ENCODE measurements around the gene CADM2.

Gene CADM2

GRCh38 chr3:85560088-85560785 is 601.4 kb downstream of the CADM2 start:
- H3K9ac ChIP-seq (ENCODE audit: low read depth, low read length), result no peak overlapping the region
- H3K4me3 ChIP-seq (ENCODE audit: low read length), result no peak overlapping the region
- H3K27ac ChIP-seq (ENCODE audit: low read length), result no peak overlapping the region
- no peaks in the 10 kb centered on the region for H3K9me3 ChIP-seq (ENCODE audit: insufficient read depth, low read depth, low read length)
- H3K4me1 ChIP-seq (ENCODE audit: insufficient read depth, low read length), result no peaks in the 10 kb centered on the region
- H3K36me3 ChIP-seq (ENCODE audit: insufficient read depth, low read depth, low read length), result no peaks in the 10 kb centered on the region
- H3K27me3 ChIP-seq (ENCODE audit: insufficient read depth, low read length), result no peaks in the 10 kb centered on the region

- no peak overlapping the region for H3K27ac ChIP-seq (ENCODE audit: low read length)
- H3K9ac ChIP-seq (ENCODE audit: low read depth, low read length), result no peak overlapping the region
- H3K4me3 ChIP-seq (ENCODE audit: low read length), result no peak overlapping the region
- no peaks in the 10 kb centered on the region for H3K36me3 ChIP-seq (ENCODE audit: insufficient read depth, low read depth, low read length)
- no peaks in the 10 kb centered on the region for H3K27me3 ChIP-seq (ENCODE audit: insufficient read depth, low read length)
- no peaks in the 10 kb centered on the region for H3K9me3 ChIP-seq (ENCODE audit: insufficient read depth, low read depth, low read length)
- no peaks in the 10 kb centered on the region for H3K4me1 ChIP-seq (ENCODE audit: insufficient read depth, low read length)
Observed at GRCh38 chr3:85567071-85567676, 608.4 kb downstream of the CADM2 start.

- H3K9ac ChIP-seq (ENCODE audit: low read depth, low read length), result no peak overlapping the region
- no peak overlapping the region for H3K27ac ChIP-seq (ENCODE audit: low read length)
- no peaks in the 10 kb centered on the region for H3K4me1 ChIP-seq (ENCODE audit: insufficient read depth, low read length)
- H3K36me3 ChIP-seq (ENCODE audit: insufficient read depth, low read depth, low read length), result no peaks in the 10 kb centered on the region
- no peaks in the 10 kb centered on the region for H3K27me3 ChIP-seq (ENCODE audit: insufficient read depth, low read length)
- H3K9me3 ChIP-seq (ENCODE audit: insufficient read depth, low read depth, low read length), result no peaks in the 10 kb centered on the region
- no peak overlapping the region for H3K4me3 ChIP-seq (ENCODE audit: low read length)
Observed at GRCh38 chr3:85570819-85571218, 612.0 kb downstream of the CADM2 start.

GRCh38 chr3:85571835-85572234 is 613.0 kb downstream of the CADM2 start:
- H3K36me3 ChIP-seq (ENCODE audit: insufficient read depth, low read depth, low read length), result no peaks in the 10 kb centered on the region
- H3K27ac ChIP-seq (ENCODE audit: low read length), result no peak overlapping the region
- no peaks in the 10 kb centered on the region for H3K4me1 ChIP-seq (ENCODE audit: insufficient read depth, low read length)
- no peaks in the 10 kb centered on the region for H3K9me3 ChIP-seq (ENCODE audit: insufficient read depth, low read depth, low read length)
- H3K4me3 ChIP-seq (ENCODE audit: low read length), result no peak overlapping the region
- H3K27me3 ChIP-seq (ENCODE audit: insufficient read depth, low read length), result no peaks in the 10 kb centered on the region
- no peak overlapping the region for H3K9ac ChIP-seq (ENCODE audit: low read depth, low read length)

- H3K9ac ChIP-seq (ENCODE audit: low read depth, low read length), result no peak overlapping the region
- H3K27ac ChIP-seq (ENCODE audit: low read length), result no peak overlapping the region
- no peaks in the 10 kb centered on the region for H3K9me3 ChIP-seq (ENCODE audit: insufficient read depth, low read depth, low read length)
- H3K4me1 ChIP-seq (ENCODE audit: insufficient read depth, low read length), result no peaks in the 10 kb centered on the region
- no peaks in the 10 kb centered on the region for H3K36me3 ChIP-seq (ENCODE audit: insufficient read depth, low read depth, low read length)
- H3K4me3 ChIP-seq (ENCODE audit: low read length), result no peak overlapping the region
- H3K27me3 ChIP-seq (ENCODE audit: insufficient read depth, low read length), result no peaks in the 10 kb centered on the region
Observed at GRCh38 chr3:85572426-85572825, 613.6 kb downstream of the CADM2 start.

- no peak overlapping the region for H3K4me3 ChIP-seq (ENCODE audit: low read length)
- H3K4me1 ChIP-seq (ENCODE audit: insufficient read depth, low read length), result no peaks in the 10 kb centered on the region
- H3K9me3 ChIP-seq (ENCODE audit: insufficient read depth, low read depth, low read length), result no peaks in the 10 kb centered on the region
- H3K27me3 ChIP-seq (ENCODE audit: insufficient read depth, low read length), result no peaks in the 10 kb centered on the region
- H3K36me3 ChIP-seq (ENCODE audit: insufficient read depth, low read depth, low read length), result no peaks in the 10 kb centered on the region
- H3K27ac ChIP-seq (ENCODE audit: low read length), result no peak overlapping the region
- H3K9ac ChIP-seq (ENCODE audit: low read depth, low read length), result no peak overlapping the region
Observed at GRCh38 chr3:85572978-85573377, 614.2 kb downstream of the CADM2 start.

GRCh38 chr3:85574006-85574705 is 615.4 kb downstream of the CADM2 start:
- H3K9ac ChIP-seq (ENCODE audit: low read depth, low read length), result no peak overlapping the region
- H3K9me3 ChIP-seq (ENCODE audit: insufficient read depth, low read depth, low read length), result no peaks in the 10 kb centered on the region
- H3K27ac ChIP-seq (ENCODE audit: low read length), result no peak overlapping the region
- H3K4me1 ChIP-seq (ENCODE audit: insufficient read depth, low read length), result no peaks in the 10 kb centered on the region
- H3K4me3 ChIP-seq (ENCODE audit: low read length), result no peak overlapping the region
- no peaks in the 10 kb centered on the region for H3K36me3 ChIP-seq (ENCODE audit: insufficient read depth, low read depth, low read length)
- H3K27me3 ChIP-seq (ENCODE audit: insufficient read depth, low read length), result no peaks in the 10 kb centered on the region

GRCh38 chr3:85576091-85576690 is 617.4 kb downstream of the CADM2 start:
- Histone ChIP-seq H3K4me1 (ENCODE audit: insufficient read depth, low read length) (no peaks in the 10 kb centered on the region), H3K9me3 (ENCODE audit: insufficient read depth, low read depth, low read length) (no peaks in the 10 kb centered on the region), H3K27me3 (ENCODE audit: insufficient read depth, low read length) (no peaks in the 10 kb centered on the region), H3K4me3 (ENCODE audit: low read length) (no peak overlapping the region), H3K27ac (ENCODE audit: low read length) (no peak overlapping the region), H3K36me3 (ENCODE audit: insufficient read depth, low read depth, low read length) (no peaks in the 10 kb centered on the region), H3K9ac (ENCODE audit: low read depth, low read length) (no peak overlapping the region)

GRCh38 chr3:85576697-85577200 is 618.0 kb downstream of the CADM2 start:
- Histone ChIP-seq H3K4me1 (ENCODE audit: insufficient read depth, low read length) (no peaks in the 10 kb centered on the region), H3K27me3 (ENCODE audit: insufficient read depth, low read length) (no peaks in the 10 kb centered on the region), H3K9me3 (ENCODE audit: insufficient read depth, low read depth, low read length) (no peaks in the 10 kb centered on the region), H3K4me3 (ENCODE audit: low read length) (no peak overlapping the region), H3K9ac (ENCODE audit: low read depth, low read length) (no peak overlapping the region), H3K27ac (ENCODE audit: low read length) (no peak overlapping the region), H3K36me3 (ENCODE audit: insufficient read depth, low read depth, low read length) (no peaks in the 10 kb centered on the region)

- H3K27ac ChIP-seq (ENCODE audit: low read length), result no peak overlapping the region
- no peaks in the 10 kb centered on the region for H3K36me3 ChIP-seq (ENCODE audit: insufficient read depth, low read depth, low read length)
- H3K27me3 ChIP-seq (ENCODE audit: insufficient read depth, low read length), result no peaks in the 10 kb centered on the region
- no peak overlapping the region for H3K4me3 ChIP-seq (ENCODE audit: low read length)
- H3K9me3 ChIP-seq (ENCODE audit: insufficient read depth, low read depth, low read length), result no peaks in the 10 kb centered on the region
- H3K9ac ChIP-seq (ENCODE audit: low read depth, low read length), result no peak overlapping the region
- H3K4me1 ChIP-seq (ENCODE audit: insufficient read depth, low read length), result peaks cover 5% of the 10 kb centered on the region; the same call in 1 of the 2 replicates
Observed at GRCh38 chr3:85584779-85585356, 626.1 kb downstream of the CADM2 start.

- H3K9ac ChIP-seq (ENCODE audit: low read depth, low read length), result no peak overlapping the region
- no peak overlapping the region for H3K27ac ChIP-seq (ENCODE audit: low read length)
- H3K27me3 ChIP-seq (ENCODE audit: insufficient read depth, low read length), result no peaks in the 10 kb centered on the region
- H3K9me3 ChIP-seq (ENCODE audit: insufficient read depth, low read depth, low read length), result no peaks in the 10 kb centered on the region
- H3K4me3 ChIP-seq (ENCODE audit: low read length), result no peak overlapping the region
- no peaks in the 10 kb centered on the region for H3K36me3 ChIP-seq (ENCODE audit: insufficient read depth, low read depth, low read length)
- peaks cover 5% of the 10 kb centered on the region; the same call in 1 of the 2 replicates for H3K4me1 ChIP-seq (ENCODE audit: insufficient read depth, low read length)
Observed at GRCh38 chr3:85586018-85586417, 627.2 kb downstream of the CADM2 start.
